Measurements from ENCODE around the gene B4GAT1.
"Not testable (repeated sequence)": the region's sequence is repeated elsewhere in the genome, so short reads cannot be mapped to it uniquely, and the experiment has no call there.

B4GAT1 gene

DNA sequence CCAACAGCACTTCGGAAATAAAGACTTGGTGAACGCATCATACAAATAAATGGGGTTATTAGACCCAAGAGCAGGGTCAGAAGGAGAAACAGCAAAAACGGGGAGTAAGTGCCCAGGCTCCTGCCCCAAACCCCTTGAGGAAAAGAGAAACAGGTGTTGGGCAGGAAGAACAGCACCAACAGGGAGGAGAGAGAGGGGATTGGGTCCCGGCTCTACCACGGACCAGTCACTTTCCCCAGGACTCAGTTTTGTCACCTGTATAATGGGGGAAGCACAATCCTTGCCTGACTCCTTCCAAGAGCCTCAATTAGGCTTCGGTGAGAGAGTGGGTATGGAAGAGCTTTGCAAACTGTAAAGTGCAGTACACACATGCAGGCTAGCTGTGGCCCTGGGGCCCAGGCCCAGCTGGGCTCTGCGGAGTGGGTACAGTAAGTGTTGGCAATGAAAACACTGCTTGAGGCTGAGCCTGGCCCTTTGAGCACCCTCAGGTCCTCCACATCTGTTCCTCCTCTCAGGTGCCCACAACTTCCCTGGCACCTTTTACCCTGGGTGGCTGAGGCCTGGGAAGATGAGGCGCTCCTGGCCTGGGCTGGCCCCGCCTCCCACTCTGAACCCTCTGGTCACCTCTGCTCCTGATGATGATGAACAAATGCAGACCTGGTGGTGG lies 15.2 kb upstream of the B4GAT1 start:
- DNase-seq: no peak

DNA sequence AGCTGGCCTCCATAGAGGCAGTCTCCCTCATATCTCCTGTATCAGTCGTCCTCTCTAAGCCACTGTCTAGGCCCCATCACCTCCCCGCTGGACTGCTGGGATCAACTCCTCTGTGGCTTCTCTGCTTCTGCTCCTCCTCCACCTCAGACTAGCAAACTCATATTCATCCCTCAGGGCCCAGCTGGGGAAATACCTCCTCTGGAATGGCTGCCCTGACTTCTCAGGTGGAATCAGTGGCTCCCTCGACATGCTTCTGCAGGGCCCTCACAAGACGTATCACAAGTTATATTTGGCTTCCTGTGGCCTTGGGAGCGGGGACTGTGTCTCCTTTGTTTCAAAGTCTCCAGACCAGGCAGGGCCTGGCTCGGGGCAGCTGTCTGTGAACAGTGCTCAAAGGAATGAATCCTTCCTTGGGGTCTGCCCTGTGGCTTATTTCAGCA lies 14.1 kb upstream of the B4GAT1 start:
- DNase-seq: no peak

DNA sequence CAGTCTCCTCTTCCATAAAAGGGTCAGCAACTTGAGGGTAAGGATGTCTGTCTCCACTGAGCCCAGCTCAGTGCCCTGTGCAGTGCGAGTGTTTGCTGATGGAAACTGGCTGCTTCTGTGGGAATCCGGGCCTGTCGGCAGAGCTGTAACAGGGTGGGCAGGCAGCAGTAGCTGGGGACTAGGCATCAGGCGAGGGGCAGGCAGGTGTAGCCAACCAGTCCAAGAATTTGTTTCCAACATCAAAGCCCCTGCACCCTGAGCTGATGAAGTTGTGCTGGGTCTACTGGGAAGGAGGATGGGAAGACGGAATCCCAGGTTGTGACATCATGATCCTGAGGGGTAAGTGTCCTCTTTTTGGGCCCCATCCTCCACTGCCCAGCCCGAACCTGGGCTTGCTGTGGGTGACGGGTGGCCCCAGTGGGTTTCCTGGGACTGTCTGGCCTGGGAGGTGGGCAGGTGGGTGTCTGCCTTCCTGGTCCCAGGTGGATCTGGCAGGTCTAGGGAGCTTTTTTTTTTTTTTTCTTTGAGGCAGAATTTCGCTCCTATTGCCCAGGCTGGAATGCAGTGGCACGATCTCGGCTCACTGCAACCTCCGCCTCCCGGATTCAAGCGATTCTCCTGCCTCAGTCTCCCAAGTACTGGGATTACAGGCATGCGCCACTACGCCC lies 13.1 kb upstream of the B4GAT1 start:
- DNase-seq: no peak

DNA sequence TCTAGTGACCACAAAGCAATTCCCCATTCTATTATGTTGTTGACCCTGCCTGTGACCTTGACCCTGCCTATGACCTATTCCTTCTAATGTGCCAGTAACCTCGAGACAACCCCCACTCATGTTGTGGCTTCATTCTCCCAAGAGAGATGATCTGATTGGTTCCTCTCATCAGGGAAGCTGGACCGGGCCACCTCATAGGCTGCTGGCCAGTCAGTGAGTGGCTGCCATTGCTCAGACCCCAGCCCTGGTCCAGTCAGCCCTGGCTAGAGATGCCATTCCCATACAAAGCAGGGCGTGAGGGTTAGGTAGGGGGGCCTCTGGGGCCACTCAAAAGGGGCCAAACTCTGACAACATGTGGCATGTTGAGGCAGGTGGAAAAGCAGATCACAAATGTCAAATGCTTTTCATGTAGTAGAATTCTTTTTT lies 12.2 kb upstream of the B4GAT1 start:
- no peak for DNase-seq

DNA sequence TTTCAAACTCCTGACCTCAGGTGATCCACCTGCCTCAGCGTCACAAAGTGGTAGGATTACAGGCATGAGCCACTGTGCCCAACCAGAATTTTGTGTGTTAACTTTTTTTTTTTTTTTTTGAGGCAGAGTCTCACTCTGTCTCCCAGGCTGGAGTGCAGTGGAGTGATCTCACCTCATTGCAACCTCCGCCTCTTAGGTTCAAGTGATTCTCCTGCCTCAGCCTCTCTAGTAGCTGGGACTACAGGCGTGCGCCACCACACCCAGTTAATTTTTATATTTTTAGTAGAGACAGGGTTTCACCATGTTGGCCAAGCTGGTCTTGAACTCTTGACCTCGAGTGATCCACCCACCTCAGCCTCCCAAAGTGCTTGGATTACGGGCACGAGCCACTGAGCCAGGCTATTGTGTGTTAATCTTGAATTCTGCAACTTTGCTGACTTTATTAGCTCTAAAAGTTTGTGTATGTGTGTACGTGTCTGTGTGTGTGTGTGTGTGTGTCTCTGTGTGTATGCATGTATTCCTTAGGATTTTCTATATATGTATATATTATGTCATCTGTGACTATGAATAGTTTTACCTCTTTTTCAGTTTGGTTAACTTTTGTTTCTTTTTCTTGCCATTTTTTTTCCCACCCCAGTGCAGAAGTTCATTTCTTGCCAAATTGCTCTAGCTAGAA lies 3.3 kb upstream of the B4GAT1 start:
- not testable (repeated sequence) for DNase-seq

DNA sequence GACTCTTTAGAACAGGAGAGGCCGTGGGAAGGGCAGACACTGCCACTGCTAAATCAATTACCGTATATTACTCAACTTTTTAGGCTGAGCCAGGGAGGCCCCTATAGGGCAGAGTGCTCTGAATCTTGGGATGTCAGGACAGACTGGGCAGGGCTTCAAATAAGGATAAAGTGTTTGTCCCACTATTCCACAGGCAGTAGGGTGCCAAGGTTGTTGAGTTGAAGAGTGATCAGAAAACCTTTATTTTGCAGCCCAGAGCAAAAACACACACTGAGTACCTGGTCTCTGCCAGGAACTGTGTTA lies 1.6 kb upstream of the B4GAT1 start:
- no peak for DNase-seq

DNA sequence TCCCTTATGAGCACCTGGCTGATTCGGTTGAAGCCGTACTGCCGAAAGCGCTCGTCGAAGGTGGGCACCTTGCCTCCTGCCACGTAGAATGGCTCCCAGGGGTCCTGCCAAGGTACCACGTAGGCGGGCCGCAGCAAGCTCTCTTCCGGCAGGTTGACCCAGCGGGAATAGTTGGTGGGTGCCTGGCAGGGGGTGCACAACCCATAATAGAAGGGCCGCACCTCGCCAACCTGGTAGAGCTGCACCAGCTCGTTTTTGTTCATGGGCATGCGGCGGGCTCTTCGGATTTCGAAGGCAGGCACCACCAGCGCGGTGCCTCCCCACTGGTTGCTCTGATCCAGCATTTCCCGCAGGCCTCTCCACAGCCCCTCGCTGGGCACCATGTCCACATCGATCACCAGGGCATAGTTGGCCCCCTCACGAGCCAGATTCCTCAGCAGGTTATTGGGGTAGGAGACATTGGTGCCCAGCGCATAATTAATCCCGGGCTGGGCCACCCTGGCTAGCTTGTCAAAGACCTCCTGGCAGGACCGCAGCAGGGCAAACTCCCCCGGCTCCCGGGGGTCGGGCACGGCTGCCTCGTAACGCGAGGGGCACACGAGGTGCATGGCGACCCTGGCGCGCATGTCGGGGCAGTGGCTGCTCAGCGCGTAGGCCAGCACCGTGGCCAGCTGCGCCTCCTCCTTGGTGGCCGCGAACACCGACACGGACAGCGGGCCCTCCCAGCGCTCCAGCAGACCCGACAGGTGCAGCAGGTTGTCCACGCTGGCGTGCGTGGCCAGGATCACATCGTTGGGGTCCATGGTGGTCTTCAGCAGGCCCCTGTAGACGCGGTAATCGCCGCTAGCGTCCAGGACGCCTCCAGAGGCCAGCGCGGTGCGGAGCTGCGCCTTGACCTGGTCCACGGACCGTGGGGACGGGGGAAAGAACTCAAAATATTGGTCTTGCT lies 679 bp downstream of the B4GAT1 start:
- DNase-seq: no peak

DNA sequence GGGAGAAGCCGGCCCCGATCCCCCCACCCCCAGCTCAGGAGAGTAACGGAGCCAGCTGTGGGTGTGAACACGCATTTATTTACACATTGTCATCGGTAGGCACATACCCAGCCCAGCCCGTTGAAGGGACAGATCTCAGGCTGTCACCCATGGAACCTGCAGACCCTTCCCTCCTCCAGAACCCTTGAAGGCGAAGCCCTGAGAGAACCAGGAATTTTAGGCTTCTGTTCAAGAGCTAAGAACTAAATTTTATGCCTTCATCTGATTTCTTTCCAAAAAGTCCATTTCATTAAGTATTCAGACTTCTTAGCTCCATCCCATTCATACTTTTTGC lies 2.1 kb downstream of the B4GAT1 start:
- DNase-seq: no peak

DNA sequence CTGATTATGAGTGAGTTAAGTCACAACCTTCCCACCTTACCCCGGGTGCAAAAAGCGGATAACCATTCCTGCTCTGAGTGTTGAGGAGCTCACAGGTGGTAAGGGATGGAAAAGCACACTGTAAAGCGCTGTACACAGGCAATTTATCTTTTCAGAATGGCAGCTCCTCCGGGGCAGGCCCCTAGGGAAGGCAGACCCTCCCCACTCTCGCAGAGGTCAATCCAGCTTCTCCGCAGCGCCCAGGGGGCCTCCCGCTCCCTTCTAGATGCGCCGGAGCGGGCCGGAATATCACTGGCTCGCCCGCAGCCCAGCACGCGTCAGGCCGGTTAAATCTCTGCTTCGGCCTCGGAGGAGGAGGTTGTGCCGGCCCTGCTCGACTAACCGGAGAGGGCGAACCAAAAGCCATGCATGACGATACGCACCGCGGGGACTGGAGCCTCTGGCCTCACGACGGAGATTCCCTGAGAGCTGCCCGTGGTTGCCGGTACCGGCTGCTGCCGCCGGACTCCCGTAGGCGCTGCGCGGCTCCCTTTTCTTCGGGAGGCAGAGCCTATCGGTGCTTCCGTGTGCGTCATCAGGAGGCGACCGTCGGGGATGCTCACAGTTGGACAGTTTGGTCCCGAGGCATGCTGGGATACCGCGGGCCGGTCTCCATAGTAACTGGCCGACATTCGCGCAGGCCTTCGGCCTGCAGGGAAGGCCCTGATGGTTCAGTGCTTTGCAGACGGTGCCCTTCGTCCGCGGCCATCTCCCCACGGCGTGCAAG lies 2.7 kb downstream of the B4GAT1 start, which contains the start of gene BRMS1:
Gene BRMS1 (minus strand): TSS at position 555 of the 766 bp plus-strand sequence. CDS start 2,870 bp downstream, outside the sequence.
- DNase-seq: peak; percentile 96

DNA sequence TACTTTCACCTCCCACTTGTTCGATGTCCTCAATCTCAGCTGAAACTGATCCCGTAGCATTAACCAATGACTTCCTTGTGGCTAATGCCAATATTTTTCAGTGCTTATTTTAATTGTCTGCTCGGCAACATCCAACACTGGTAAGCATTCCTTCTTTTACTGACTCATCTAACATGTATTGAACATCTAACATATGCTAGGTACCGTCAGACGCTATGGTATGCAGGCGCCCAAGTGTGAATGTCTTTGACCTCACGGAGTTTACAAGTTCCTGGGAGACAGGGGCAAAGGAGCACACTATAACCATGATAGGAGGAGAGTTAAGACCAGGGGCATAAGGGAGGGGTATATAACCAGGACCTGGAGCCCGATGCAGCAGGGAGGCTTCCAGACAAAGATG lies 4.3 kb downstream of the B4GAT1 start:
- DNase-seq: no peak

DNA sequence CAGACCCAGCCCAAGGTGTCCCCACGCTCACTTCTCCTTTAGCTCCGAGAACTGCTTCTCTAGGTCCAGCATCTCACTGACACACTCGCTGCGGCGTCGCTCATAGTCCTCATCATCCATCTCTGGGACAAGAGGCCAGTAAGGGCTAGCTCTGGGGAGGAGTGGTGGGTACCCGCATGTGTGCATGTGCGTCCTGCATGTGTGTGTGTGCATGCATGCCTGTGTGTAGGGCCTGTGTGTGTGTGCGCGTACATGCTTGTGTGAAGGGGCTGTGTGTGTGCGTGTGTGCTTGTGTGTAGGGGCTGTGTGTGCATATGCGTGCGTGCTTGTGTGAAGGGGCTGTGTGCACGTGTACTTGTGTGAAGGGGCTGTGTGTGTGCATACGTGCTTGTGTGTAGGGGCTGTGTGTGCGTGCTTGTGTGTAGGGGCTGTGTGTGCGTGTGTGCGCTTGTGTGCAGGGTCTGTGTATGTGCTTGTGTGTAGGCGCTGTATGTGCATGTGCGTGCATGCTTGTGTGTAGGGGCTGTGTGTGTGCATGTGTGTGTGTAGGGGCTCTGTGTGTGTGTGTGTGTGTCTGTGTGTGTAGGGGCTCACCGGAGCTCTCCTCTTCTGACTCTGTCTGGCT lies 5.8 kb downstream of the B4GAT1 start:
- DNase-seq: no peak

DNA sequence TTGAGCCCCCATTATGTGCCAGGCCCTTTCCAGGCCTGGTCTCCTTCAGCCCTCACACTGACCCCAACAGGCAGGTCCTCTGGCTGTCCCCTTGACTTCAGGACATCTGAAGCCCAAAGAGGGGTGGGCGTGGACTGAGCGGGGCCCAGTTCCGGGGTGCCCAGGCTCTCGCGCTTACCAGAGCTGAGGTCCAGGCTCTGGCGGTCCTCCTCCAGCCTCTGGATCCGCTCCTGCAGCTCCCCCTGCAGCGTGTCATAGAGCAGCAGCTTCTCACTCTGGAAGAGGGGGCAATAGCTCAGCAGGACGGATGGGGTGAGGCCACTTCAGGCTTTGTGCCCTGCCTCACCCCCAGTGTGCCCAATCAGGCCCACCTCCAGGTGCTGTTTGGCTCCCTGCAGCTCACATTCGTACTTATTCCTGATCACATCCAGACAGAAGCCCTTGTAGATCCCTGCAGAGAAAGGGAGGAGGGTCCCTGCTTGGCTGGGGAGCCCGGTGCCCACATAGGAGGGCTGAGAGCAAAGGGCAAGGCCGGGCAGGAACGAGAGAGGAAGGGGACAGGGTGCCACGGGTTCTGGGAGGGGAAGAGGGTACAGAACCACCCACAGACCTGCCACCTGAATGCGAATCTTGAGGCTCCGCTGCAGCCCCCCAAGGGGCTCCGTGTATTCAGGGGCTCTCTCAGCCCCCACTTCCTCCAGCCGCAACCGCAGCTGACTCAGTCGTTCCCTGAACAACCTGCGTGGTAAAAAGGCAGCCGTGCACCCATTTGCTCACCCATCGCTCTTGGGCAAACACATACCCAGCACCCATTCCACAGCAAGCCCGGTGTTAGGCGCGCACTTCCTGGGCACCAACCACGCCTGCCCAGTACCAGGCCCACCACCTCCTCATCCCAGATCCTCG lies 6.6 kb downstream of the B4GAT1 start:
- no peak for DNase-seq

DNA sequence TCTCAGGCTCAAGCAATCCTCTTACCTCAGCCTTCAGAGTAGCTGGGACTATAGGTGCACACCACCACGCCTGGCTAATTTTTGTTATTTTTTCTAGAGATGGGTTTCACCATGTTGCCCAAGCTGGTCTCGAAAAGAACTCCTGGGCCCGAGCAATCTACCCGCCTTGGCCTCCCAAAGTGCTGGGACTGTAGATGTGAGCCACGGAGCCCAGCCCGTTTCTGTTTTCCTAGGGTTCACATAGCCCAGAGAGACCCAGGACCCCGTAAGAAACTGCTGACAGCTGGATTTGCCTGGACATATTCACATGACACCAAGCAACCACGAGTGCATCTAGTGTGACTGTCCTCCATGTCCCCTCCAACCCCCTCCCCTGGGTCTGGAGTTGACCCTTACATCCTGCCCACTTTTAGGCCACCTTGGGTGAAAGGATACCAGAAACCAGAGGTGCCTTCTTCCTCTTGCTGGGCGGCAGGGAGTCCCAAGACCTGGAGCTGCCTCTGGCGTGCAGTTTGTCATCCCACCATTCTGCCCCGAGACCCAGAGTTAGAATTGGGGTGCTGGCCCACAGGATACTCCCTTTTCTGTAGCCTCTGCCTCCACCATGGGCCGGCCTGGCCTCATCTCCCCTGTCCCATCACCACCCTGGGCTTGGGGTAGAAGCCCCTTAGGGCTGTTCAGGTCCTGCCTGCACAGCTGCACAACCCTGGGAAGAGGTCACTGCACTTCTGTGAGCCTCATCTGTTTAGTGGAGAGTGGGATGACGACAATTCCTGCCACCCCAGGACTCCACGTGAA lies 7.5 kb downstream of the B4GAT1 start:
- no peak for DNase-seq

DNA sequence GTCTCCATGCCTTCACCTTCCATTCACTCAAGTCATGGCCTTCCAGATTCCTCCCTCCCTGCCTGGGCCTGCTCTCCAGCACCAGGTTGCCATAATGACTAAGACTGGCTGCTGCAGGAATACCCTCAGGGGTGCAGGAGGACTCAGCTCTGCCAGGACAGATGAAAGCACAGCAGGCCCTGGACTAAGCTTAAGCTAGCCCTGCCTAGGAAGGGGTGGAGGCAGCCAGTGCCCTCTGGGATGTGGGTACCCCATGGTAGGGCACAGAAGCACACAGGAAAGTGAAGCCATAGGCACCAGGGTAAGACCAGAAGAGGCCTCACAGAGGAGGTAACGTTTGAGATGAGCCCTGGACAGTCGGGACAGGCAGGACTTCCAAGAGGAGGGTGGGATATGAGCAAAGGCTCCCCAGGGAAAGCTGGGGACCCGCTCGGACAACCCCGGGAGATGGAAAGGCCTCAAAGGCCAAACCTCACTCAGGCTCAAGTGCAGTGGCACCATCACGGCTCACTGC lies 8.2 kb downstream of the B4GAT1 start:
- no peak for DNase-seq

DNA sequence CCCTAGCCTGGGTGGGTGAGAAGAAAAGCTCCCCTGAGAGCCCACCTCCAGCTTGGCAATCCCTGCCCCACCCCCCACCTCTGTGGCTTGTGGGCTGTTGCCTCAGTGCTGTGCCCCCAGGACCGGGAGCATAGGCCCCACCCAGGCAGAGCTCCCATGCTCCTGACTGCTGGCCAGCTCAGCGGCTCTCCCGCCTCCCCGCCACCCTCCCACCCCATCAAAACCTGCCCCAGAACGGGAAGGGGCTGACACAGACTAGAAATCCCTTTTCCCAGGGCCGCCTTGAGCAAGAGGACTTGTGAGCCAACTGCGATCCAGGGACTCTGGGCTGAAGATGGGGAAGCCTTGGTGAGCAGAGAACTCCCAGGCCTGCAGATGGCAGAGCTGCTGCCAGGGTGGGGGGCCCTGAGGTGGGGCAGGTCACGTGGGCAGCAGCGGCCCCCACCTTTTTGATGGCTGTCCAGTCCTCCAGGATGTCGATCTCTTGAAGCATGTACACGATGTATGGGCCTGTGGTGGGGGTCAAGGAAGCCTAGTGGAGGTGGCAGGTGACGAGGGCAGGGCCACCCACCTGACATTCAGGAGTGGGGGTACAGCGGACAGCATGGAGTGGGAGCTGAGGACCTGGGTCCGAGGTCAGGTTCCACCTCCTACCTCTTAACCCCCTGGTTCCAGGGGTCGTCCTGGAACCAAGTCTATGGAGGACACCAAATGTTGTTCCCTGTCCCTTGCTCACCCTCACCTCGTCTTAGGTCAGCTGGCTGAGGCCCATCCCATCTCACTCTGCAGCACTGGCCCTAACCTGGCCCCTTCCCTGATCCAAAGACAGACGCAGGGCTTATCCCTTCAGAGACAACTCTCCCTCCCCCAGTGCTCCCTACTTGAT lies 8.9 kb downstream of the B4GAT1 start:
- DNase-seq: no peak

DNA sequence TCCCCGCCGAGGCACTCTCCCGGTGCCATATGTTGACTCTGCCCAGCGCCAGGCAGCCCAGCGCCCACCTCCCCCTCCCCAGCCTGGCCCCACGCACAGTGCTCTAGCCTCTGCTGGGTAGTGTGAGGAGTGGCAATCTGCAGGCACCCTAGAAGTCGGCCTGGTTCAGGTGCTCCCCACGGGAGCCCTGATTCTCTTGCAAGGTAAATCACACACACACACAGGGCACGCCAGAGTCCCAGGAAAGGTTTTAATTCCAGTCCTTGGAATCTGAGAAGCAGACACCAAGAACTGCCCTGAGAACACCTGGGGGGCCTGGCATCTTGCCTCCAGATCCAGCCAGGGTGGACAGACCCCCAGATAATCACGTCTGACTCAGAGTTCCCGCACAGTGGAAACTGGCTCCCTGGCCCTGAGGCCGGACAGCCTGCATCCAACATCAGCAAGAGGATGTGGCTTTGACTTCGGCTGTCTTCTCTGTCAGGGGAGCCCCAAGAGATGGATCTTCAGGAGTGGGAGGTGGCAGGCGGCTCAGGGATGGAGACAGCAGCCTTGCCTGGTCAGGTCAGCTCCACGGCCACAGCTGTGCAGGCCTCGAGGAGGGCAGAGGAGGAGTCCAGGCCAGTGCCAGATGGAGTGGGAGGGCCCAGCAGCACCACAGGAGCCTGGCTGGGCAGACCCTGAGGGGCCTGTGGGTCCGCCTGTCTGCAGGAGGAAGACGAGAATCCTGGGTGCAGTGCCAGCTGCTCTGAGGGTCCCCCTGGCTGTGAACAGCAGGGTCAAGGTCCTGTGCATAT lies 10.1 kb downstream of the B4GAT1 start:
- no peak for DNase-seq

DNA sequence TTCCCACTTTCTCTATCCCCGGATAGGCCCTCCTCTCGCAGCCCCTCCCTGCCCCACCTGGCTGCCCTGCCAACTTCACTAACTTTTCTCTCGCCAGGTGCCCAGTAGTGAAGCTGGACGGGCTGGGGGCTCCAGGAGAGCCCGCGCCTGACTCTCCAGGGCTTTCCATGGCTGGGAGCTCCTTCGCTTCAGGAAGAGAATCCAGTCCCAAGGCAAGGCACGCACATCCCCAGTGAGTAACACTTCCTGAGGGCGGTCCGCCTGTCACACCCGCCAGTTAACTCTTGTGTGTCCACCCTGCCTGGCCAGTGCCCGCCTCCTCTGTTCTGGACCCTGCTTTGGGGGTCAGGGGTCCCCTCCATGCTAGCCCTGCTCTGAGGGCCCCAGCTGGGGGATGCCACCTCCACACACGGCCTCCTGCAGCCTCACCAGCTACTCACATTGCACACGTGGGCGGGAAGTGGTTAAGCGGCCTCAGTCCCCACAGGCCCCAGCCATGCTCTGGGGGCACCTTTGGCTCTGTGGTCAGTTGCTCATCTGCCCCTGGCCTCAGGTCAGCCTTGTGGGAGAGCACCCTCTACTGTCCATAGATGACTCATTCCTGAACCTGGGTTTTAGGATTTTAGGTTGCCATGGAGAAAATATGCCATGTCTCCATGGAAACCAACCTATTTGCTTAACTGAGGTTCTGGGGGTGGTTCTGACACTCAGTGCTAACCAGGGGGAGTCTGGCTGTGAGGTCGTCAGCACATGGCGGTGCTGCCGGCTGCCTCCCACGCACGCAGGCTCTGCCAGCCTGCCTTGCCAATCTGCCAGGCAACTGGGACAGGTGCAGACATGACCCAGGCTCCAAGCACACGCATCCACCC lies 11.0 kb downstream of the B4GAT1 start, which contains the start of gene RIN1:
Gene RIN1 (minus strand): TSS at position 201 of the 869 bp plus-strand sequence. CDS start 32 bp downstream, at position 169.
- DNase-seq: peak; percentile 54

All from CD4-positive, alpha-beta T cell treated with Interleukin-12 subunit alpha and Interleukin-12 subunit beta, for 1 hour (primary cell).